ENCODE results near the gene SLC26A4. TPM values are rescaled to one million over a fixed set of nuclear protein-coding genes. Genes with fewer than 3 reads are reported as not detected.

SLC26A4 gene
- total RNA-seq, 1 donor from 2014 or later = 0.57 TPM

GRCh38 chr7:107700570-107700969, 39.9 kb downstream of the SLC26A4 start:
- Histone ChIP-seq H3K4me2 (ENCODE audit: low read length) (no peak overlapping the region), H3K36me3 (ENCODE audit: insufficient read depth, low read length) (no peaks in the 10 kb centered on the region), H3K4me3 (ENCODE audit: insufficient read depth, low read depth, low read length) (no peak overlapping the region), H3K27me3 (ENCODE audit: insufficient read depth, low read length) (no peaks in the 10 kb centered on the region), H3K27ac (ENCODE audit: low read depth, low read length) (no peak overlapping the region), H3K79me2 (ENCODE audit: insufficient read depth, low read length) (no peaks in the 10 kb centered on the region), H2AFZ (ENCODE audit: low read depth, low read length) (no peak overlapping the region), H3K9ac (ENCODE audit: low read length) (no peak overlapping the region), H4K20me1 (ENCODE audit: insufficient read depth, low read length) (no peaks in the 10 kb centered on the region), H3K4me1 (ENCODE audit: insufficient read depth, low read length) (no peaks in the 10 kb centered on the region), H3K9me3 (ENCODE audit: insufficient read depth, low read depth, low read length) (no peaks in the 10 kb centered on the region)
- no peaks in the 10 kb centered on the region for H3K27me3 Mint-ChIP-seq (ENCODE audit: low read depth, unreplicated experiment)
- H3K4me3 Mint-ChIP-seq (ENCODE audit: unreplicated experiment) = no peak overlapping the region
- H3K9me3 Mint-ChIP-seq (ENCODE audit: unreplicated experiment) = no peaks in the 10 kb centered on the region
- H3K4me1 Mint-ChIP-seq (ENCODE audit: low read depth, unreplicated experiment) = no peaks in the 10 kb centered on the region
- H3K27ac Mint-ChIP-seq (ENCODE audit: unreplicated experiment) = no peak overlapping the region
- FAIRE-seq (no peak), DNase-seq (ENCODE audit: low read depth) (no peak)
- H3K36me3 Mint-ChIP-seq (ENCODE audit: low read depth, unreplicated experiment) = no peaks in the 10 kb centered on the region
- no peak for TF ChIP-seq EZH2 (IDR thresholded peaks at IDR 0.05; ENCODE audit: insufficient read depth, low read length)
- TF ChIP-seq, protein P1, sequence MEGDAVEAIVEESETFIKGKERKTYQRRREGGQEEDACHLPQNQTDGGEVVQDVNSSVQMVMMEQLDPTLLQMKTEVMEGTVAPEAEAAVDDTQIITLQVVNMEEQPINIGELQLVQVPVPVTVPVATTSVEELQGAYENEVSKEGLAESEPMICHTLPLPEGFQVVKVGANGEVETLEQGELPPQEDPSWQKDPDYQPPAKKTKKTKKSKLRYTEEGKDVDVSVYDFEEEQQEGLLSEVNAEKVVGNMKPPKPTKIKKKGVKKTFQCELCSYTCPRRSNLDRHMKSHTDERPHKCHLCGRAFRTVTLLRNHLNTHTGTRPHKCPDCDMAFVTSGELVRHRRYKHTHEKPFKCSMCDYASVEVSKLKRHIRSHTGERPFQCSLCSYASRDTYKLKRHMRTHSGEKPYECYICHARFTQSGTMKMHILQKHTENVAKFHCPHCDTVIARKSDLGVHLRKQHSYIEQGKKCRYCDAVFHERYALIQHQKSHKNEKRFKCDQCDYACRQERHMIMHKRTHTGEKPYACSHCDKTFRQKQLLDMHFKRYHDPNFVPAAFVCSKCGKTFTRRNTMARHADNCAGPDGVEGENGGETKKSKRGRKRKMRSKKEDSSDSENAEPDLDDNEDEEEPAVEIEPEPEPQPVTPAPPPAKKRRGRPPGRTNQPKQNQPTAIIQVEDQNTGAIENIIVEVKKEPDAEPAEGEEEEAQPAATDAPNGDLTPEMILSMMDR (IDR thresholded peaks at IDR 0.05; ENCODE audit: insufficient read depth, low read depth, low read length) = no peak

- no peaks in the 10 kb centered on the region for H3K4me1 Mint-ChIP-seq (ENCODE audit: low read depth, unreplicated experiment)
- H3K27ac ChIP-seq (ENCODE audit: low read depth, low read length) = no peak overlapping the region
- TF ChIP-seq EZH2 (IDR thresholded peaks at IDR 0.05; ENCODE audit: insufficient read depth, low read length) = no peak
- TF ChIP-seq, protein P1 (IDR thresholded peaks at IDR 0.05; ENCODE audit: insufficient read depth, low read depth, low read length) = no peak
- H3K27me3 ChIP-seq (ENCODE audit: insufficient read depth, low read length) = no peaks in the 10 kb centered on the region
- H3K4me3 ChIP-seq (ENCODE audit: insufficient read depth, low read depth, low read length) = no peak overlapping the region
- no peaks in the 10 kb centered on the region for H3K4me1 ChIP-seq (ENCODE audit: insufficient read depth, low read length)
- H3K9me3 Mint-ChIP-seq (ENCODE audit: unreplicated experiment) = no peaks in the 10 kb centered on the region
- no peaks in the 10 kb centered on the region for H3K79me2 ChIP-seq (ENCODE audit: insufficient read depth, low read length)
- DNase-seq (ENCODE audit: low read depth) (no peak), FAIRE-seq (no peak)
- H3K36me3 Mint-ChIP-seq (ENCODE audit: low read depth, unreplicated experiment) = no peaks in the 10 kb centered on the region
- H3K27me3 Mint-ChIP-seq (ENCODE audit: low read depth, unreplicated experiment) = no peaks in the 10 kb centered on the region
- H3K36me3 ChIP-seq (ENCODE audit: insufficient read depth, low read length) = no peaks in the 10 kb centered on the region
- no peak overlapping the region for H2AFZ ChIP-seq (ENCODE audit: low read depth, low read length)
- no peak overlapping the region for H3K9ac ChIP-seq (ENCODE audit: low read length)
- H3K4me2 ChIP-seq (ENCODE audit: low read length) = no peak overlapping the region
- no peaks in the 10 kb centered on the region for H3K9me3 ChIP-seq (ENCODE audit: insufficient read depth, low read depth, low read length)
- H3K4me3 Mint-ChIP-seq (ENCODE audit: unreplicated experiment) = no peak overlapping the region
- H4K20me1 ChIP-seq (ENCODE audit: insufficient read depth, low read length) = no peaks in the 10 kb centered on the region
- H3K27ac Mint-ChIP-seq (ENCODE audit: unreplicated experiment) = no peak overlapping the region
Observed at GRCh38 chr7:107701191-107701590, 40.6 kb downstream of the SLC26A4 start.

DNA sequence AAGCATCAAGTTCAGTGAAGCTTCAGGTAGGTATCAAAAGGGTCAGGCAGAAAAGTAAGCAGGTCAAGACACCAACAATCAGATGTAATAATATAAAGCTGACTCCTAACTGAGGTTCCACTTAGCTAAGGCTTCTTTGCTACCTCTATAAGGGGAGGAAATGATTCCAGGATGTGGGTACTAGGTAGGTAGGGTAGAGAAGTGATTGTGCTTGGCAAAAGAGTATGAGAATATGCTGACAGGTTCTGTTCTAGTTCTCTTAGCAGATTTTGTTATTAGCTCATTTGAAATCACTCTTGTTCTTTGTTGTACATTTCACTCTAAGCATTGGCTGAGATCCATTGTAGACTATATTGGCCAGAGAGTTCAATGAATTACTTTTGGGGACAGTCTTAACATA, 42.6 kb downstream of the SLC26A4 start:
- no peak overlapping the region for H2AFZ ChIP-seq (ENCODE audit: low read depth, low read length)
- TF ChIP-seq, protein P1 (IDR thresholded peaks at IDR 0.05; ENCODE audit: insufficient read depth, low read depth, low read length) = no peak
- no peak for TF ChIP-seq EZH2 (IDR thresholded peaks at IDR 0.05; ENCODE audit: insufficient read depth, low read length)
- H3K27ac ChIP-seq (ENCODE audit: low read depth, low read length) = no peak overlapping the region
- H3K4me3 ChIP-seq (ENCODE audit: insufficient read depth, low read depth, low read length) = no peak overlapping the region
- H3K9me3 Mint-ChIP-seq (ENCODE audit: unreplicated experiment) = no peaks in the 10 kb centered on the region
- H3K4me2 ChIP-seq (ENCODE audit: low read length) = no peak overlapping the region
- H3K79me2 ChIP-seq (ENCODE audit: insufficient read depth, low read length) = no peaks in the 10 kb centered on the region
- H3K4me1 Mint-ChIP-seq (ENCODE audit: low read depth, unreplicated experiment) = no peaks in the 10 kb centered on the region
- no peaks in the 10 kb centered on the region for H3K36me3 ChIP-seq (ENCODE audit: insufficient read depth, low read length)
- no peak overlapping the region for H3K27ac Mint-ChIP-seq (ENCODE audit: unreplicated experiment)
- no peak overlapping the region for H3K4me3 Mint-ChIP-seq (ENCODE audit: unreplicated experiment)
- H3K36me3 Mint-ChIP-seq (ENCODE audit: low read depth, unreplicated experiment) = no peaks in the 10 kb centered on the region
- H3K9me3 ChIP-seq (ENCODE audit: insufficient read depth, low read depth, low read length) = no peaks in the 10 kb centered on the region
- no peaks in the 10 kb centered on the region for H3K27me3 ChIP-seq (ENCODE audit: insufficient read depth, low read length)
- DNase-seq (ENCODE audit: low read depth) (no peak), FAIRE-seq (no peak)
- no peaks in the 10 kb centered on the region for H3K27me3 Mint-ChIP-seq (ENCODE audit: low read depth, unreplicated experiment)
- no peak overlapping the region for H3K9ac ChIP-seq (ENCODE audit: low read length)
- no peaks in the 10 kb centered on the region for H3K4me1 ChIP-seq (ENCODE audit: insufficient read depth, low read length)
- H4K20me1 ChIP-seq (ENCODE audit: insufficient read depth, low read length) = no peaks in the 10 kb centered on the region

Data from astrocyte (in vitro differentiated cells and primary cell).